CD14-positive monocyte (primary cell): ENCODE data around the gene DGKH. TPM values are rescaled to one million over a fixed set of nuclear protein-coding genes. Genes with fewer than 3 reads are reported as not detected.

Experiments
- DNase-seq, 3 donors: peaks; one replicate each; pipeline ENCODE4 v3.0.0-alpha.2; 2011 to 2022
- H2AFZ ChIP-seq: 2 replicates; pipeline ENCODE4 v1.6.0; 2012; ENCODE audit warnings: mild to moderate bottlenecking, low read depth, low read length, inconsistent platforms; ENCODE audit not compliant: insufficient read depth, poor library complexity, severe bottlenecking
- H3K27ac ChIP-seq, 2 donors: 1 replicate in 1 of 2; 2 replicates in 1 of 2; pipeline ENCODE4 v1.5.1; 2012 to 2013; ENCODE audit warnings: low read length in 2 of 2, control low read depth in 1 of 2, inconsistent platforms in 1 of 2, low read depth in 1 of 2, mild to moderate bottlenecking in 1 of 2
- H3K27me3 ChIP-seq, 2 donors: one replicate each; pipeline versions ENCODE4 v1.6.0 to v1.6.1; 2011 to 2013; ENCODE audit warnings: low read length in 2 of 2; ENCODE audit not compliant: control insufficient read depth in 2 of 2, insufficient read depth in 2 of 2
- H3K36me3 ChIP-seq, 2 donors: replicated peaks in 1 of 2; 1 replicate in 1 of 2; 2 replicates in 1 of 2; pipeline versions ENCODE4 v1.5.1 to v1.6.1; 2012 to 2013; ENCODE audit warnings: low read length in 2 of 2, control low read depth in 1 of 2, inconsistent platforms in 1 of 2, mild to moderate bottlenecking in 1 of 2; ENCODE audit not compliant: insufficient read depth in 2 of 2, control insufficient read depth in 1 of 2
- H3K4me1 ChIP-seq, 2 donors: 1 replicate in 1 of 2; 2 replicates in 1 of 2; pipeline versions ENCODE4 v1.5.1 to v1.6.1; 2012 to 2013; ENCODE audit warnings: low read length in 2 of 2, control low read depth in 1 of 2, inconsistent platforms in 1 of 2, mild to moderate bottlenecking in 1 of 2, moderate library complexity in 1 of 2; ENCODE audit not compliant: insufficient read depth in 2 of 2, control insufficient read depth in 1 of 2
- H3K4me2 ChIP-seq: replicated peaks from 2 replicates; pipeline ENCODE3; 2012; ENCODE audit warnings: low read length, moderate library complexity, mild to moderate bottlenecking; ENCODE audit not compliant: poor library complexity, severe bottlenecking; ENCODE audit errors: extremely low read depth
- H3K4me3 ChIP-seq, 3 experiments: fragments of 200-600 bp in 1 of 3; sonication (generic) in 1 of 3; replicated peaks in 1 of 3; 1 replicate in 2 of 3; 2 replicates in 1 of 3; pipeline ENCODE4 v1.5.1; 2011 to 2013; ENCODE audit warnings: low read length in 3 of 3, mild to moderate bottlenecking in 3 of 3, control low read depth in 2 of 3, low read depth in 2 of 3, inconsistent platforms in 1 of 3, moderate library complexity in 1 of 3
- H3K79me2 ChIP-seq: 2 replicates; pipeline ENCODE4 v1.6.0; 2012; ENCODE audit warnings: mild to moderate bottlenecking, control low read depth, inconsistent platforms, low read length, moderate library complexity; ENCODE audit not compliant: insufficient read depth
- H3K9ac ChIP-seq: 2 replicates; pipeline ENCODE4 v1.6.0; 2017; ENCODE audit warnings: low read length, mild to moderate bottlenecking; ENCODE audit not compliant: insufficient read depth, poor library complexity, severe bottlenecking
- H3K9me3 ChIP-seq, 2 donors: replicated peaks in 1 of 2; 1 replicate in 1 of 2; 2 replicates in 1 of 2; pipeline versions ENCODE4 v1.5.1 to v1.6.1; 2012 to 2013; ENCODE audit warnings: low read length in 2 of 2, control low read depth in 1 of 2; ENCODE audit not compliant: control insufficient read depth in 1 of 2, insufficient read depth in 1 of 2
- H4K20me1 ChIP-seq: 2 replicates; pipeline ENCODE4 v1.6.0; 2012; ENCODE audit warnings: mild to moderate bottlenecking, low read length, control low read depth, moderate library complexity; ENCODE audit not compliant: insufficient read depth
- H3K27ac Mint-ChIP-seq, 7 donors: one replicate each; pipeline ENCODE4 v1.8.0; 2020; ENCODE audit warnings: mild to moderate bottlenecking in 7 of 7, mixed read lengths in 7 of 7, moderate library complexity in 6 of 7, inconsistent platforms in 2 of 7
- H3K27me3 Mint-ChIP-seq, 3 donors: one replicate each; pipeline ENCODE4 v1.8.0; 2021 to 2022; ENCODE audit warnings: low read depth in 3 of 3, mild to moderate bottlenecking in 3 of 3, mixed read lengths in 3 of 3, moderate library complexity in 3 of 3, inconsistent platforms in 1 of 3
- H3K36me3 Mint-ChIP-seq, 2 donors: one replicate each; pipeline ENCODE4 v1.8.0; 2020; ENCODE audit warnings: mixed read lengths in 2 of 2, inconsistent platforms in 1 of 2, mild to moderate bottlenecking in 1 of 2
- H3K4me1 Mint-ChIP-seq: one replicate; pipeline ENCODE4 v1.8.0; 2020; ENCODE audit warnings: mild to moderate bottlenecking, mixed read lengths
- H3K4me3 Mint-ChIP-seq, 2 donors: one replicate each; pipeline ENCODE4 v1.8.0; 2020; ENCODE audit warnings: mild to moderate bottlenecking in 2 of 2, mixed read lengths in 2 of 2, moderate library complexity in 1 of 2
- H3K9me3 Mint-ChIP-seq, 7 donors: one replicate each; pipeline ENCODE4 v1.8.0; 2020 to 2022; ENCODE audit warnings: mixed read lengths in 7 of 7, mild to moderate bottlenecking in 6 of 7, moderate library complexity in 6 of 7, inconsistent platforms in 2 of 7
- WGBS: methylation state at CpG from one replicate; pipeline ENCODE4 v1.1.5; 2013; ENCODE audit warnings: missing lambda C conversion rate; ENCODE audit not compliant: insufficient coverage; 5-methylcytosine and 5-hydroxymethylcytosine counted together
- intact Hi-C, 2 donors: fragments of 100-400 bp; cut with micrococcal nuclease; formaldehyde crosslinking; loops; one replicate each; pipeline versions ENCODE4 v1.15.0 to v1.15.1; 2023
- polyA plus RNA-seq, 3 donors: library from polyadenylated mRNA; depleted of rRNA in 1 of 3; unstranded in 2 of 3; stranded (reverse) in 1 of 3; fragments of 300-500 nt in 2 of 3; fragments of >200 nt in 1 of 3; fragmentation: Illumina TruSeq in 2 of 3; gene quantifications; 1 replicate in 2 of 3; 2 replicates in 1 of 3; pipeline ENCODE4 v1.2.3, GENCODE V29; 2012 to 2021
- TF ChIP-seq, protein P1 (sequence below): fragments of 200-600 bp; IDR thresholded peaks from one replicate; pipeline ENCODE4 v1.8.0; 2022; ENCODE audit warnings: antibody characterized with exemption, mild to moderate bottlenecking

Gene DGKH
- polyA plus RNA-seq, 3 donors = 0.10 to 0.79 (median 0.15) TPM

DNA sequence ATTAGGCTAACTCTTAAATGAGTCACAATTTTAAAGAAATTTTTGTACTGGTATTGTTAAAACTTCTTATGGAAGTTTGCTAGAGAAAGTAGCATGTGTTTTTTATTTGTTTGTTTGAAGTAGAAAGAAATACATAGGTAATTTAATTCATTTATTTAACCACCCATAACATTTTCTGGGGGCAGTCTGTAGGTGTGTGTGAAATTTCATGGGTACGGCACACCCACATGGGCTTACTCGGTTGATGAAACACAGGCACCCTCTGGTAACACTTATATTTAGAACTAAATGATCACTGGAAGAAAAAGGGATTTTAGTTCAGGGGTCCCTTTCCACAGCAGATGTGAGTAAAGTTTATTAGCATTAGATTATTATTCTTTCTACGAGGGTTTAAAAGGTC, 88.1 kb downstream of the DGKH start:
- Histone ChIP-seq H3K27ac (no peak overlapping the region), H3K4me3 (no peak overlapping the region), H3K9me3 (no peaks in the 10 kb centered on the region), H3K4me1 (no peaks in the 10 kb centered on the region), H2AFZ (no peak overlapping the region), H3K36me3 (no peaks in the 10 kb centered on the region), H3K27me3 (no peaks in the 10 kb centered on the region), H3K4me2 (no peak overlapping the region), H3K79me2 (no peaks in the 10 kb centered on the region), H4K20me1 (no peaks in the 10 kb centered on the region), H3K9ac (no peak overlapping the region)
- Mint-ChIP-seq H3K27me3 (peaks cover 0 to 3% (median 0%) of the 10 kb centered on the region in 3 donors), H3K9me3 (peaks cover 0 to 3% (median 1%) of the 10 kb centered on the region in 7 donors), H3K27ac (no peak overlapping the region), H3K36me3 (peaks cover 1 to 3% of the 10 kb centered on the region in 2 donors), H3K4me1 (no peaks in the 10 kb centered on the region), H3K4me3 (no peak overlapping the region)
- TF ChIP-seq, protein P1, sequence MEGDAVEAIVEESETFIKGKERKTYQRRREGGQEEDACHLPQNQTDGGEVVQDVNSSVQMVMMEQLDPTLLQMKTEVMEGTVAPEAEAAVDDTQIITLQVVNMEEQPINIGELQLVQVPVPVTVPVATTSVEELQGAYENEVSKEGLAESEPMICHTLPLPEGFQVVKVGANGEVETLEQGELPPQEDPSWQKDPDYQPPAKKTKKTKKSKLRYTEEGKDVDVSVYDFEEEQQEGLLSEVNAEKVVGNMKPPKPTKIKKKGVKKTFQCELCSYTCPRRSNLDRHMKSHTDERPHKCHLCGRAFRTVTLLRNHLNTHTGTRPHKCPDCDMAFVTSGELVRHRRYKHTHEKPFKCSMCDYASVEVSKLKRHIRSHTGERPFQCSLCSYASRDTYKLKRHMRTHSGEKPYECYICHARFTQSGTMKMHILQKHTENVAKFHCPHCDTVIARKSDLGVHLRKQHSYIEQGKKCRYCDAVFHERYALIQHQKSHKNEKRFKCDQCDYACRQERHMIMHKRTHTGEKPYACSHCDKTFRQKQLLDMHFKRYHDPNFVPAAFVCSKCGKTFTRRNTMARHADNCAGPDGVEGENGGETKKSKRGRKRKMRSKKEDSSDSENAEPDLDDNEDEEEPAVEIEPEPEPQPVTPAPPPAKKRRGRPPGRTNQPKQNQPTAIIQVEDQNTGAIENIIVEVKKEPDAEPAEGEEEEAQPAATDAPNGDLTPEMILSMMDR = no peak
- WGBS = no CpG with 5 or more reads among the region's 3 CpGs
- DNase-seq = no peak
- intact Hi-C loops = no loop called here

DNA sequence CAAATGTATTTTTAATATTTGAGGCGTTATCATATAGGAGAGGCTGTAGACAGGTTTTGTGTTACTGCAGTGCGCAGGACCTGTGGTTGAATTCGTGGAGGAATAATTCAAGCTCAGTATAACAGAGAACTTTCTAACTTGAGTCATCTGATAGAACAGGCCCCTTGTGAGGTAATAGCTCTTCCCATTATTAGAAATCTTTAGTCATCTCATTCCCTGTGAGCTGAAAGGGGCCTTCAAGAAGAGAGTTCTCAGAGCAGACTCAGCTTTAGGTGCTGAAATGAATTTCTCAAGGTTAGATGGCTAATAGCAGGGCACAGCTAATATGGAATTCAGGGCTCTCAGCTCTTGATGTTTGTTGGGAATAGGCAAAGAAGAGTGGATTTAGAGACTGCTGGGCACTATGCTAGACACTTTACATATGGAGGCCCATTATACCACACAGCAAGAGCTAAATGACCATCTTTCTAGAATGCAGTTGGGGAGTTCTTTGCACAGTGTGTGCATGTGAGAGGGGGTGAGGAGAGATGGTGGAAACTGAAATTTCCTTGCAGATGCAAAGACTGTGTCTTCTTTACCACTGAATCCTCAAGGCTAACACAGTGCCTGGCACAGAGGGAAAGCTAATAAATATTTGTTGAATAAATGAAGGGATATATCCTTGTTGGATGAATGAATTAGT, 89.5 kb downstream of the DGKH start:
- Histone ChIP-seq H3K27ac (no peak overlapping the region), H3K27me3 (no peaks in the 10 kb centered on the region), H2AFZ (no peak overlapping the region), H3K9me3 (no peaks in the 10 kb centered on the region), H3K9ac (no peak overlapping the region), H3K36me3 (no peaks in the 10 kb centered on the region), H4K20me1 (no peaks in the 10 kb centered on the region), H3K79me2 (no peaks in the 10 kb centered on the region), H3K4me3 (no peak overlapping the region), H3K4me2 (no peak overlapping the region), H3K4me1 (no peaks in the 10 kb centered on the region)
- peaks cover 0 to 3% (median 0%) of the 10 kb centered on the region in 3 donors for H3K27me3 Mint-ChIP-seq
- peaks cover 1 to 3% of the 10 kb centered on the region in 2 donors for H3K36me3 Mint-ChIP-seq
- H3K4me3 Mint-ChIP-seq = no peak overlapping the region
- no peak for DNase-seq
- H3K27ac Mint-ChIP-seq = no peak overlapping the region
- TF ChIP-seq, protein P1 = no peak
- no peaks in the 10 kb centered on the region for H3K4me1 Mint-ChIP-seq
- WGBS = no CpG with 5 or more reads among the region's 3 CpGs
- intact Hi-C loops = no loop called here
- peaks cover 0 to 3% (median 1%) of the 10 kb centered on the region in 7 donors for H3K9me3 Mint-ChIP-seq
